DOHH2 (cell line): Measurements from ENCODE around the gene TTBK1.

Source experiments
- H3F3A ChIP-seq: fragments of 200-600 bp; sonication (generic), shearing (Covaris generic); 2 replicates; pipeline ENCODE4 v1.6.0; 2016; ENCODE audit warnings: antibody characterized with exemption, mild to moderate bottlenecking; ENCODE audit not compliant: control insufficient read depth, insufficient read depth
- H3K27ac ChIP-seq: fragments of 200-600 bp; sonication (generic); 2 replicates; pipeline ENCODE4 v1.5.1; 2014; ENCODE audit warnings: low read depth, mild to moderate bottlenecking, low read length, moderate library complexity
- H3K27me3 ChIP-seq: fragments of 200-600 bp; sonication (generic); 2 replicates; pipeline ENCODE4 v1.6.1; 2014; ENCODE audit warnings: mild to moderate bottlenecking, low read length, mixed read lengths; ENCODE audit not compliant: control insufficient read depth
- H3K36me3 ChIP-seq: fragments of 200-600 bp; sonication (generic); 2 replicates; pipeline ENCODE4 v1.6.1; 2014; ENCODE audit warnings: mild to moderate bottlenecking, low read length, moderate library complexity, mixed read lengths; ENCODE audit not compliant: control insufficient read depth
- H3K4me1 ChIP-seq: fragments of 200-600 bp; sonication (generic); 2 replicates; pipeline ENCODE4 v1.6.1; 2014; ENCODE audit warnings: mild to moderate bottlenecking, low read length, mixed read lengths; ENCODE audit not compliant: control insufficient read depth
- H3K4me2 ChIP-seq: fragments of 200-600 bp; sonication (generic); 2 replicates; pipeline ENCODE4 v1.6.0; 2014; ENCODE audit warnings: mild to moderate bottlenecking, low read length, moderate library complexity
- H3K4me3 ChIP-seq: fragments of 200-600 bp; sonication (generic); 2 replicates; pipeline ENCODE4 v1.5.1; 2014; ENCODE audit warnings: mild to moderate bottlenecking, low read length, mixed read lengths
- H3K79me2 ChIP-seq: fragments of 200-600 bp; sonication (generic); 2 replicates; pipeline ENCODE4 v1.6.1; 2014; ENCODE audit warnings: mild to moderate bottlenecking, low read length, mixed read lengths; ENCODE audit not compliant: control insufficient read depth
- H3K9me2 ChIP-seq: fragments of 200-600 bp; sonication (generic); replicated peaks from 2 replicates; pipeline ENCODE4 v1.6.1; 2014; ENCODE audit warnings: mild to moderate bottlenecking, low read length, mixed read lengths; ENCODE audit not compliant: control insufficient read depth
- H3K9me3 ChIP-seq: fragments of 200-600 bp; sonication (generic); 2 replicates; pipeline ENCODE4 v1.6.1; 2014; ENCODE audit warnings: antibody characterized with exemption, low read length, mixed read lengths; ENCODE audit not compliant: control insufficient read depth, insufficient read depth
- H4K20me1 ChIP-seq: fragments of 200-600 bp; sonication (generic); 2 replicates; pipeline ENCODE4 v1.6.0; 2014; ENCODE audit warnings: low read depth, mild to moderate bottlenecking, antibody characterized with exemption, low read length, moderate library complexity; ENCODE audit not compliant: control insufficient read depth, insufficient read depth
- EZH2phosphoT487 ChIP-seq: fragments of 200-600 bp; sonication (generic); IDR thresholded peaks from 2 replicates; pipeline ENCODE4 v1.6.1; 2017; ENCODE audit warnings: borderline replicate concordance, mild to moderate bottlenecking, antibody characterized with exemption, low read length, moderate library complexity, mixed read lengths
- TF ChIP-seq, protein P1 (sequence below): fragments of 200-600 bp; sonication (generic); IDR thresholded peaks from one replicate; pipeline ENCODE4 v1.5.1; 2014; ENCODE audit warnings: antibody characterized with exemption, mild to moderate bottlenecking, low read depth, low read length; ENCODE audit not compliant: poor library complexity, severe bottlenecking

Gene TTBK1

DNA sequence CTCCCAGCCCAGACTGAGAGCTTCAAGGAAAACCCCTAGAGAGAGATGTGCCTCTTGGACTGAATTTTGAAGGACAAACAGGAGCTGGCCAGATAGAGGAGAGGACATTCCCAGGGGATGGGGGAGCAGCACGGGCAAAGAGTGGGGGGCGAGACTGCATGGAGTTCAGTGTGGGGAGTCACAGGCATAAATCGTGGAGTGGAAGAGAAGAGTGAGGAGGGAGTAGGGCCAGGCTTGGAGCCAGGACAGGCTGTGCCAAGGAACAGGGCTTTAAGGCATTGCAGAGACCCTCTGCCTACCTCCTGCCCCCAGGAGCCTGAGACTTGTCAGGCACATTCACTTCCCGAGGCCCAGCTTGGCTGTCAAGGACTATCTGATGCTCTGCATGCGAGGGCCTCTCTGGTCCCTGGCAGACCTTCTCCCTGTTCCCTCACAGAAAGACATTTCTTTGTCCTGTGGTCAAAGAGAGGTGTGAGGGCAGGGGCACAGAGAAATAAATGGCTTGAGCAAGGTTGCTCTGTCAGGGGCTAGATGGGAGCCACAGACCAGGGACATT lies 49.6 kb downstream of the TTBK1 start:
- TF ChIP-seq, protein P1, sequence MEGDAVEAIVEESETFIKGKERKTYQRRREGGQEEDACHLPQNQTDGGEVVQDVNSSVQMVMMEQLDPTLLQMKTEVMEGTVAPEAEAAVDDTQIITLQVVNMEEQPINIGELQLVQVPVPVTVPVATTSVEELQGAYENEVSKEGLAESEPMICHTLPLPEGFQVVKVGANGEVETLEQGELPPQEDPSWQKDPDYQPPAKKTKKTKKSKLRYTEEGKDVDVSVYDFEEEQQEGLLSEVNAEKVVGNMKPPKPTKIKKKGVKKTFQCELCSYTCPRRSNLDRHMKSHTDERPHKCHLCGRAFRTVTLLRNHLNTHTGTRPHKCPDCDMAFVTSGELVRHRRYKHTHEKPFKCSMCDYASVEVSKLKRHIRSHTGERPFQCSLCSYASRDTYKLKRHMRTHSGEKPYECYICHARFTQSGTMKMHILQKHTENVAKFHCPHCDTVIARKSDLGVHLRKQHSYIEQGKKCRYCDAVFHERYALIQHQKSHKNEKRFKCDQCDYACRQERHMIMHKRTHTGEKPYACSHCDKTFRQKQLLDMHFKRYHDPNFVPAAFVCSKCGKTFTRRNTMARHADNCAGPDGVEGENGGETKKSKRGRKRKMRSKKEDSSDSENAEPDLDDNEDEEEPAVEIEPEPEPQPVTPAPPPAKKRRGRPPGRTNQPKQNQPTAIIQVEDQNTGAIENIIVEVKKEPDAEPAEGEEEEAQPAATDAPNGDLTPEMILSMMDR = no peak
- no peak for TF ChIP-seq EZH2phosphoT487
- Histone ChIP-seq H3K79me2 (no peaks in the 10 kb centered on the region), H4K20me1 (no peaks in the 10 kb centered on the region), H3K36me3 (no peaks in the 10 kb centered on the region), H3K9me2 (no peaks in the 10 kb centered on the region), H3K4me3 (no peak overlapping the region), H3K9me3 (no peaks in the 10 kb centered on the region), H3K27ac (no peak overlapping the region), H3K4me1 (no peaks in the 10 kb centered on the region), H3K4me2 (no peak overlapping the region), H3K27me3 (no peaks in the 10 kb centered on the region), H3F3A (no peaks in the 10 kb centered on the region)

DNA sequence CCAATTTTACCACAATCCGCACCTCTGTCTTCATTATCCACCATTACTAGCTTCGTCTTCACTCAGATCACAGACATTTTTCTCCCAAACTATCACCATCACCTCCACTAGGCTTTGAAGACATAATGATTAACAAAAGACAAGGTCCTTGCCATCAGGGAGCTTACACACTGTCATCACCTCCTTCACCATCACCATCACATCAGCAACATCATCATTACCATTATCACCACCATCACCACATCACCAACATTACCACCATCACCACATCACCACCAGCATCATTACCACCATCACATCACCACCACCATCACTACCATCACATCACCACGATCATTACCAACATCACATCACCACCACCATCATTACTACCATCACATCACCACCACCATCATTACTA lies 50.4 kb downstream of the TTBK1 start:
- Histone ChIP-seq H4K20me1 (no peaks in the 10 kb centered on the region), H3F3A (no peaks in the 10 kb centered on the region), H3K27ac (no peak overlapping the region), H3K4me1 (no peaks in the 10 kb centered on the region), H3K9me3 (no peaks in the 10 kb centered on the region), H3K79me2 (no peaks in the 10 kb centered on the region), H3K4me2 (no peak overlapping the region), H3K9me2 (no peaks in the 10 kb centered on the region), H3K36me3 (no peaks in the 10 kb centered on the region), H3K4me3 (no peak overlapping the region), H3K27me3 (no peaks in the 10 kb centered on the region)
- no peak for TF ChIP-seq EZH2phosphoT487
- TF ChIP-seq, protein P1 = no peak

DNA sequence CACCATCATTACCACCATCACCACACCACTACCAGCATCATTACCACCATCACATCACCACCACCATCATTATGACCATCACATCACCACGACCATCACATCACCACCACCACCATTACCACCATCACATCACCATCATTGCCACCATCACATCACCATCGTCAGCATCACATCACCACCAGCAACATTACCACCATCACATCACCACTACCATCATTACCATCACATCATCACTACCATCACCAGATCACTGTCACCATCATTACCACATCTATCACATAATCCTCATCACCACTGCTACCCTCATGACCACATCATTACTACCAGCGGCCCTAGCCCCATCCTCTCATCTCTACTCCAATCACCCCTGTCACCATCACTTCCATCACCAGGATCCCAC lies 51.3 kb downstream of the TTBK1 start:
- no peaks in the 10 kb centered on the region for H3K9me3 ChIP-seq
- no peak for TF ChIP-seq EZH2phosphoT487
- TF ChIP-seq, protein P1 = no peak
- H3K27me3 ChIP-seq = no peaks in the 10 kb centered on the region
- H3K4me1 ChIP-seq = no peaks in the 10 kb centered on the region
- no peak overlapping the region for H3K4me3 ChIP-seq
- no peak overlapping the region for H3K27ac ChIP-seq
- H3F3A ChIP-seq = no peaks in the 10 kb centered on the region
- H3K36me3 ChIP-seq = no peaks in the 10 kb centered on the region
- no peaks in the 10 kb centered on the region for H3K79me2 ChIP-seq
- no peak overlapping the region for H3K4me2 ChIP-seq
- no peaks in the 10 kb centered on the region for H4K20me1 ChIP-seq
- H3K9me2 ChIP-seq = no peaks in the 10 kb centered on the region
